MM.1S (cell line): ENCODE measurements around the gene CHI3L1.

Experiments
- CTCF ChIP-seq: fragments of 300-600 bp; sonication (generic); IDR thresholded peaks from 2 replicates; pipeline ENCODE4 v1.5.1; 2016; ENCODE audit warnings: antibody characterized with exemption, low read length, mixed read lengths
- EZH2 ChIP-seq: fragments of 300-600 bp; sonication (generic); optimal IDR thresholded peaks from 2 replicates; pipeline ENCODE3; 2017; ENCODE audit warnings: low read depth, mild to moderate bottlenecking, antibody characterized with exemption, low read length, mixed read lengths

- TF ChIP-seq CTCF (no peak), EZH2 (no peak)
Measured at GRCh38 chr1:203185585-203185984, 919 bp downstream of the CHI3L1 start.
